Activated CD4-positive, alpha-beta memory T cell treated with anti-CD3 and anti-CD28 coated beads for 36 hours (primary cell): Measurements from ENCODE around the gene DGKI. TPM values are rescaled to one million over a fixed set of nuclear protein-coding genes. Genes with fewer than 3 reads are reported as not detected.

Source experiments
- CTCF ChIA-PET: fragments of 350-600 bp; sonication (Branson Sonifier 250); formaldehyde crosslinking; loops from one replicate; lab custom pipeline; 2021; ENCODE audit warnings: antibody characterized with exemption, inconsistent platforms; lab: Charles Lee
- POLR2A ChIA-PET: fragments of 350-600 bp; sonication (Branson Sonifier 250); formaldehyde crosslinking; loops from one replicate; lab custom pipeline; 2021; ENCODE audit warnings: antibody characterized with exemption; lab: Charles Lee
- DNase-seq: peaks from one replicate; pipeline ENCODE4 v3.0.0-alpha.2; 2020
- H3K27ac Mint-ChIP-seq: one replicate; pipeline ENCODE4 v1.8.0; 2021; ENCODE audit warnings: mixed read lengths
- H3K27me3 Mint-ChIP-seq: one replicate; pipeline ENCODE4 v1.8.0; 2021; ENCODE audit warnings: mixed read lengths
- H3K36me3 Mint-ChIP-seq: one replicate; pipeline ENCODE4 v1.8.0; 2021; ENCODE audit warnings: mixed read lengths
- H3K4me1 Mint-ChIP-seq: one replicate; pipeline ENCODE4 v1.8.0; 2021; ENCODE audit warnings: low read depth, mixed read lengths
- H3K4me3 Mint-ChIP-seq: one replicate; pipeline ENCODE4 v1.8.0; 2021; ENCODE audit warnings: mild to moderate bottlenecking, mixed read lengths
- H3K9me3 Mint-ChIP-seq: one replicate; pipeline ENCODE4 v1.8.0; 2021; ENCODE audit warnings: mixed read lengths
- intact Hi-C: fragments of 100-400 bp; cut with micrococcal nuclease; formaldehyde crosslinking; loops from one replicate; pipeline ENCODE4 v1.15.1; 2023
- total RNA-seq, 2 experiments: library from RNA; stranded (reverse); gene quantifications; one replicate each; pipeline ENCODE4 v1.2.3, GENCODE V29; 2021

Gene DGKI
- total RNA-seq, 2 experiments from 2014 or later = 5.4 to 7.0 TPM

GRCh38 chr7:137564677-137565076 lies 282.1 kb downstream of the DGKI start:
- Mint-ChIP-seq H3K9me3 (no peaks in the 10 kb centered on the region), H3K36me3 (no peaks in the 10 kb centered on the region), H3K4me1 (no peaks in the 10 kb centered on the region), H3K4me3 (no peak overlapping the region), H3K27me3 (no peaks in the 10 kb centered on the region), H3K27ac (no peak overlapping the region)
- intact Hi-C loops = no loop called here
- ChIA-PET CTCF (no interaction called here), POLR2A (no interaction called here)
- no peak for DNase-seq

- Mint-ChIP-seq H3K4me1 (no peaks in the 10 kb centered on the region), H3K9me3 (no peaks in the 10 kb centered on the region), H3K4me3 (no peak overlapping the region), H3K27ac (no peak overlapping the region), H3K36me3 (no peaks in the 10 kb centered on the region), H3K27me3 (no peaks in the 10 kb centered on the region)
- ChIA-PET CTCF (no interaction called here), POLR2A (no interaction called here)
- DNase-seq = no peak
- intact Hi-C loops = no loop called here
Observed at GRCh38 chr7:137563981-137564380, 282.8 kb downstream of the DGKI start.

- no peaks in the 10 kb centered on the region for H3K4me1 Mint-ChIP-seq
Observed at GRCh38 chr7:137547485-137547884, 299.3 kb downstream of the DGKI start.

GRCh38 chr7:137546671-137547070 lies 300.1 kb downstream of the DGKI start:
- no peak overlapping the region for H3K4me3 Mint-ChIP-seq
- no peaks in the 10 kb centered on the region for H3K36me3 Mint-ChIP-seq
- no peak for DNase-seq
- H3K4me1 Mint-ChIP-seq = no peaks in the 10 kb centered on the region
- ChIA-PET POLR2A (no interaction called here), CTCF (no interaction called here)
- intact Hi-C loops = no loop called here
- no peaks in the 10 kb centered on the region for H3K27me3 Mint-ChIP-seq
- no peak overlapping the region for H3K27ac Mint-ChIP-seq
- no peaks in the 10 kb centered on the region for H3K9me3 Mint-ChIP-seq

More at GRCh38 chr7:137547485-137547884, 299.3 kb downstream of the DGKI start:
- H3K27me3 Mint-ChIP-seq = no peaks in the 10 kb centered on the region
- no peaks in the 10 kb centered on the region for H3K36me3 Mint-ChIP-seq
- ChIA-PET CTCF (no interaction called here), POLR2A (no interaction called here)
- DNase-seq = no peak
- no peak overlapping the region for H3K27ac Mint-ChIP-seq
- no peak overlapping the region for H3K4me3 Mint-ChIP-seq
- intact Hi-C loops = no loop called here
- no peaks in the 10 kb centered on the region for H3K9me3 Mint-ChIP-seq

GRCh38 chr7:137546009-137546408 lies 300.8 kb downstream of the DGKI start:
- Mint-ChIP-seq H3K9me3 (no peaks in the 10 kb centered on the region), H3K4me3 (no peak overlapping the region), H3K27me3 (no peaks in the 10 kb centered on the region), H3K36me3 (no peaks in the 10 kb centered on the region), H3K27ac (no peak overlapping the region), H3K4me1 (no peaks in the 10 kb centered on the region)
- ChIA-PET POLR2A (no interaction called here), CTCF (no interaction called here)
- DNase-seq = no peak
- intact Hi-C loops = no loop called here

- ChIA-PET CTCF (no interaction called here), POLR2A (no interaction called here)
- Mint-ChIP-seq H3K4me1 (no peaks in the 10 kb centered on the region), H3K36me3 (no peaks in the 10 kb centered on the region), H3K9me3 (no peaks in the 10 kb centered on the region), H3K27me3 (no peaks in the 10 kb centered on the region), H3K27ac (no peak overlapping the region), H3K4me3 (no peak overlapping the region)
- DNase-seq = no peak
- intact Hi-C loops = no loop called here
Observed at GRCh38 chr7:137545059-137545716, 301.6 kb downstream of the DGKI start.

GRCh38 chr7:137544453-137545058 lies 302.2 kb downstream of the DGKI start:
- no peaks in the 10 kb centered on the region for H3K27me3 Mint-ChIP-seq
- ChIA-PET CTCF (no interaction called here), POLR2A (no interaction called here)
- no peaks in the 10 kb centered on the region for H3K36me3 Mint-ChIP-seq
- intact Hi-C loops = no loop called here
- no peaks in the 10 kb centered on the region for H3K9me3 Mint-ChIP-seq
- no peak overlapping the region for H3K27ac Mint-ChIP-seq
- no peak overlapping the region for H3K4me3 Mint-ChIP-seq
- no peak for DNase-seq
- no peaks in the 10 kb centered on the region for H3K4me1 Mint-ChIP-seq

- DNase-seq = no peak
- ChIA-PET POLR2A (no interaction called here), CTCF (interaction anchor here (0.5 kb wide), 1 partner anchor 392 kb away, joined by 3 read pairs; no protein-coding TSS in a partner anchor)
- H3K27ac Mint-ChIP-seq = no peak overlapping the region
- H3K4me3 Mint-ChIP-seq = no peak overlapping the region
- no peaks in the 10 kb centered on the region for H3K4me1 Mint-ChIP-seq
- H3K9me3 Mint-ChIP-seq = no peaks in the 10 kb centered on the region
- H3K36me3 Mint-ChIP-seq = no peaks in the 10 kb centered on the region
- intact Hi-C loops = no loop called here
- peaks cover 3% of the 10 kb centered on the region for H3K27me3 Mint-ChIP-seq
Observed at GRCh38 chr7:137539111-137539715, 307.6 kb downstream of the DGKI start.

GRCh38 chr7:137538361-137538762 lies 308.4 kb downstream of the DGKI start:
- Mint-ChIP-seq H3K4me1 (no peaks in the 10 kb centered on the region), H3K36me3 (no peaks in the 10 kb centered on the region), H3K27me3 (peaks cover 4% of the 10 kb centered on the region), H3K27ac (no peak overlapping the region), H3K4me3 (no peak overlapping the region), H3K9me3 (no peaks in the 10 kb centered on the region)
- CTCF ChIA-PET = no interaction called here
- intact Hi-C loops = no loop called here
- no peak for DNase-seq
- POLR2A ChIA-PET = no interaction called here

- no peaks in the 10 kb centered on the region for H3K4me1 Mint-ChIP-seq
- POLR2A ChIA-PET = no interaction called here
- no peak overlapping the region for H3K27ac Mint-ChIP-seq
- H3K27me3 Mint-ChIP-seq = peaks cover 4% of the 10 kb centered on the region
- H3K4me3 Mint-ChIP-seq = no peak overlapping the region
- no peaks in the 10 kb centered on the region for H3K9me3 Mint-ChIP-seq
- no peak for DNase-seq
- no peaks in the 10 kb centered on the region for H3K36me3 Mint-ChIP-seq
- CTCF ChIA-PET = no interaction called here
- intact Hi-C loops = no loop called here
Observed at GRCh38 chr7:137535579-137535978, 311.2 kb downstream of the DGKI start.

- no peaks in the 10 kb centered on the region for H3K9me3 Mint-ChIP-seq
- H3K4me1 Mint-ChIP-seq = no peaks in the 10 kb centered on the region
- H3K36me3 Mint-ChIP-seq = no peaks in the 10 kb centered on the region
- ChIA-PET CTCF (no interaction called here), POLR2A (no interaction called here)
- no peak overlapping the region for H3K27ac Mint-ChIP-seq
- H3K27me3 Mint-ChIP-seq = peaks cover 3% of the 10 kb centered on the region
- intact Hi-C loops = no loop called here
- no peak for DNase-seq
- H3K4me3 Mint-ChIP-seq = no peak overlapping the region
Observed at GRCh38 chr7:137531671-137532070, 315.1 kb downstream of the DGKI start.

GRCh38 chr7:137527634-137528033 lies 319.1 kb downstream of the DGKI start:
- Mint-ChIP-seq H3K27ac (no peak overlapping the region), H3K9me3 (no peaks in the 10 kb centered on the region), H3K27me3 (no peaks in the 10 kb centered on the region), H3K4me3 (no peak overlapping the region), H3K4me1 (no peaks in the 10 kb centered on the region), H3K36me3 (no peaks in the 10 kb centered on the region)
- intact Hi-C loops = no loop called here
- DNase-seq = no peak
- ChIA-PET CTCF (no interaction called here), POLR2A (no interaction called here)

- no peaks in the 10 kb centered on the region for H3K27me3 Mint-ChIP-seq
- peaks cover 2% of the 10 kb centered on the region for H3K9me3 Mint-ChIP-seq
- CTCF ChIA-PET = no interaction called here
- no peaks in the 10 kb centered on the region for H3K36me3 Mint-ChIP-seq
- no peak overlapping the region for H3K4me3 Mint-ChIP-seq
- intact Hi-C loops = no loop called here
- DNase-seq = no peak
- POLR2A ChIA-PET = no interaction called here
- no peaks in the 10 kb centered on the region for H3K4me1 Mint-ChIP-seq
- no peak overlapping the region for H3K27ac Mint-ChIP-seq
Observed at GRCh38 chr7:137523171-137523570, 323.6 kb downstream of the DGKI start.
